ENCODE data around the gene PRSS3. TPM values are rescaled to one million over a fixed set of nuclear protein-coding genes. Genes with fewer than 3 reads are reported as not detected.
A peak's percentile ranks its signal among the peaks of the same experiment; 100 is the strongest.
"Not testable (repeated sequence)": the region's sequence is repeated elsewhere in the genome, so short reads cannot be mapped to it uniquely, and the experiment has no call there.

PRSS3 gene
- polyA plus RNA-seq: 100 to 1,000 TPM; 112 to 165 TPM

GRCh38 chr9:33795281-33795680 is at the start of gene PRSS3:
PRSS3 (plus strand) TSS chr9:33795561; CDS start chr9:33795574, 13 bp downstream.
- Histone ChIP-seq H3K27me3 (ENCODE audit: control insufficient read depth in 1 of 2, insufficient read depth in 2 of 2, low read length in 2 of 2) (no peaks in the 10 kb centered on the region), H3K36me3 (ENCODE audit: control insufficient read depth in 2 of 2, insufficient read depth in 2 of 2, low read length in 1 of 2) (no peaks in the 10 kb centered on the region), H3K9me3 (ENCODE audit: control insufficient read depth in 2 of 2, insufficient read depth in 1 of 2, low read depth in 1 of 2, low read length in 1 of 2) (no peaks in the 10 kb centered on the region), H3K4me1 (ENCODE audit: control insufficient read depth in 2 of 2, insufficient read depth in 2 of 2, low read length in 1 of 2) (no peaks in the 10 kb centered on the region), H3K4me3 (ENCODE audit: low read depth in 1 of 2, low read length in 2 of 2) (no peak within 1 kb of the TSS), H3K27ac (ENCODE audit: low read depth in 2 of 2, low read length in 1 of 2) (no peak within 1 kb of the TSS)
- WGBS, 2 donors: 50 to 64% methylated on average over 4 of the region's 4 CpGs

- Histone ChIP-seq H3K9me3 (ENCODE audit: control insufficient read depth in 2 of 2, insufficient read depth in 1 of 2, low read depth in 1 of 2, low read length in 1 of 2) (no peaks in the 10 kb centered on the region), H3K27ac (ENCODE audit: low read depth in 2 of 2, low read length in 1 of 2) (no peak overlapping the region), H3K36me3 (ENCODE audit: control insufficient read depth in 2 of 2, insufficient read depth in 2 of 2, low read length in 1 of 2) (no peaks in the 10 kb centered on the region), H3K27me3 (ENCODE audit: control insufficient read depth in 1 of 2, insufficient read depth in 2 of 2, low read length in 2 of 2) (peaks cover 0 to 3% of the 10 kb centered on the region in 2 donors), H3K4me1 (ENCODE audit: control insufficient read depth in 2 of 2, insufficient read depth in 2 of 2, low read length in 1 of 2) (no peaks in the 10 kb centered on the region), H3K4me3 (ENCODE audit: low read depth in 1 of 2, low read length in 2 of 2) (no peak overlapping the region)
- WGBS, 2 donors: 74 to 79% methylated on average over 22 of the region's 22 CpGs
These were observed 46.6 kb upstream of the PRSS3 start for GRCh38 chr9:33748633-33749304.

GRCh38 chr9:33749305-33749654 is 46.1 kb upstream of the PRSS3 start:
- H3K36me3 ChIP-seq (ENCODE audit: control insufficient read depth in 2 of 2, insufficient read depth in 2 of 2, low read length in 1 of 2); H3K4me3 ChIP-seq (ENCODE audit: low read depth in 1 of 2, low read length in 2 of 2); H3K9me3 ChIP-seq (ENCODE audit: control insufficient read depth in 2 of 2, insufficient read depth in 1 of 2, low read depth in 1 of 2, low read length in 1 of 2); H3K27me3 ChIP-seq (ENCODE audit: control insufficient read depth in 1 of 2, insufficient read depth in 2 of 2, low read length in 2 of 2); H3K4me1 ChIP-seq (ENCODE audit: control insufficient read depth in 2 of 2, insufficient read depth in 2 of 2, low read length in 1 of 2); H3K27ac ChIP-seq (ENCODE audit: low read depth in 2 of 2, low read length in 1 of 2): not testable (repeated sequence)
- whole genome bisulfite sequencing, 2 donors: 66 to 81% methylated on average over 6 of the region's 6 CpGs

- WGBS, 2 donors: 9 to 10% methylated on average over 35 of the region's 35 CpGs
- Histone ChIP-seq H3K9me3 (ENCODE audit: control insufficient read depth in 2 of 2, insufficient read depth in 1 of 2, low read depth in 1 of 2, low read length in 1 of 2) (no peaks in the 10 kb centered on the region), H3K36me3 (ENCODE audit: control insufficient read depth in 2 of 2, insufficient read depth in 2 of 2, low read length in 1 of 2) (no peaks in the 10 kb centered on the region), H3K27me3 (ENCODE audit: control insufficient read depth in 1 of 2, insufficient read depth in 2 of 2, low read length in 2 of 2) (peaks cover 0 to 3% of the 10 kb centered on the region in 2 donors), H3K27ac (ENCODE audit: low read depth in 2 of 2, low read length in 1 of 2) (peak overlapping the region in 1 of 2 donors; percentile 44), H3K4me3 (ENCODE audit: low read depth in 1 of 2, low read length in 2 of 2) (peak overlapping the region; percentile 53 to 66), H3K4me1 (ENCODE audit: control insufficient read depth in 2 of 2, insufficient read depth in 2 of 2, low read length in 1 of 2) (no peaks in the 10 kb centered on the region)
These were observed 45.0 kb upstream of the PRSS3 start for GRCh38 chr9:33750307-33750838.

GRCh38 chr9:33750839-33751339 is 44.5 kb upstream of the PRSS3 start:
- peak overlapping the region in 1 of 2 donors; percentile 44 for H3K27ac ChIP-seq (ENCODE audit: low read depth in 2 of 2, low read length in 1 of 2)
- H3K27me3 ChIP-seq (ENCODE audit: control insufficient read depth in 1 of 2, insufficient read depth in 2 of 2, low read length in 2 of 2): peaks cover 0 to 3% of the 10 kb centered on the region in 2 donors
- WGBS, 2 donors: 10 to 17% methylated on average over 27 to 31 of the region's 31 CpGs
- H3K36me3 ChIP-seq (ENCODE audit: control insufficient read depth in 2 of 2, insufficient read depth in 2 of 2, low read length in 1 of 2): no peaks in the 10 kb centered on the region
- no peaks in the 10 kb centered on the region for H3K4me1 ChIP-seq (ENCODE audit: control insufficient read depth in 2 of 2, insufficient read depth in 2 of 2, low read length in 1 of 2)
- no peaks in the 10 kb centered on the region for H3K9me3 ChIP-seq (ENCODE audit: control insufficient read depth in 2 of 2, insufficient read depth in 1 of 2, low read depth in 1 of 2, low read length in 1 of 2)
- peak overlapping the region; percentile 53 to 66 for H3K4me3 ChIP-seq (ENCODE audit: low read depth in 1 of 2, low read length in 2 of 2)

GRCh38 chr9:33751536-33752129 is 43.7 kb upstream of the PRSS3 start:
- 58 to 77% methylated on average over 12 of the region's 12 CpGs for WGBS, 2 donors
- no peaks in the 10 kb centered on the region for H3K36me3 ChIP-seq (ENCODE audit: control insufficient read depth in 2 of 2, insufficient read depth in 2 of 2, low read length in 1 of 2)
- H3K27me3 ChIP-seq (ENCODE audit: control insufficient read depth in 1 of 2, insufficient read depth in 2 of 2, low read length in 2 of 2): peaks cover 0 to 3% of the 10 kb centered on the region in 2 donors
- peak overlapping the region; percentile 21 to 61 for H3K27ac ChIP-seq (ENCODE audit: low read depth in 2 of 2, low read length in 1 of 2)
- H3K4me1 ChIP-seq (ENCODE audit: control insufficient read depth in 2 of 2, insufficient read depth in 2 of 2, low read length in 1 of 2): no peaks in the 10 kb centered on the region
- peak overlapping the region; percentile 53 to 66 for H3K4me3 ChIP-seq (ENCODE audit: low read depth in 1 of 2, low read length in 2 of 2)
- no peaks in the 10 kb centered on the region for H3K9me3 ChIP-seq (ENCODE audit: control insufficient read depth in 2 of 2, insufficient read depth in 1 of 2, low read depth in 1 of 2, low read length in 1 of 2)

- Histone ChIP-seq H3K36me3 (ENCODE audit: control insufficient read depth in 2 of 2, insufficient read depth in 2 of 2, low read length in 1 of 2) (no peaks in the 10 kb centered on the region), H3K9me3 (ENCODE audit: control insufficient read depth in 2 of 2, insufficient read depth in 1 of 2, low read depth in 1 of 2, low read length in 1 of 2) (no peaks in the 10 kb centered on the region), H3K27me3 (ENCODE audit: control insufficient read depth in 1 of 2, insufficient read depth in 2 of 2, low read length in 2 of 2) (peaks cover 0 to 3% of the 10 kb centered on the region in 2 donors), H3K4me3 (ENCODE audit: low read depth in 1 of 2, low read length in 2 of 2) (peak overlapping the region in 1 of 2 donors; percentile 66), H3K4me1 (ENCODE audit: control insufficient read depth in 2 of 2, insufficient read depth in 2 of 2, low read length in 1 of 2) (no peaks in the 10 kb centered on the region), H3K27ac (ENCODE audit: low read depth in 2 of 2, low read length in 1 of 2) (peak overlapping the region in 1 of 2 donors; percentile 61)
- WGBS, 2 donors: 67 to 69% methylated on average over 4 of the region's 4 CpGs
These were observed 43.2 kb upstream of the PRSS3 start for GRCh38 chr9:33752130-33752637.

- H3K4me3 ChIP-seq (ENCODE audit: low read depth in 1 of 2, low read length in 2 of 2): peak overlapping the region in 1 of 2 donors; percentile 66
- H3K4me1 ChIP-seq (ENCODE audit: control insufficient read depth in 2 of 2, insufficient read depth in 2 of 2, low read length in 1 of 2); H3K36me3 ChIP-seq (ENCODE audit: control insufficient read depth in 2 of 2, insufficient read depth in 2 of 2, low read length in 1 of 2); H3K27ac ChIP-seq (ENCODE audit: low read depth in 2 of 2, low read length in 1 of 2); H3K9me3 ChIP-seq (ENCODE audit: control insufficient read depth in 2 of 2, insufficient read depth in 1 of 2, low read depth in 1 of 2, low read length in 1 of 2); H3K27me3 ChIP-seq (ENCODE audit: control insufficient read depth in 1 of 2, insufficient read depth in 2 of 2, low read length in 2 of 2): not testable (repeated sequence)
- WGBS, 2 donors: 74 to 85% methylated on average over 5 of the region's 5 CpGs
These were observed 42.6 kb upstream of the PRSS3 start for GRCh38 chr9:33752789-33753188.

- not testable (repeated sequence) for H3K9me3 ChIP-seq (ENCODE audit: control insufficient read depth in 2 of 2, insufficient read depth in 1 of 2, low read depth in 1 of 2, low read length in 1 of 2); H3K36me3 ChIP-seq (ENCODE audit: control insufficient read depth in 2 of 2, insufficient read depth in 2 of 2, low read length in 1 of 2); H3K4me1 ChIP-seq (ENCODE audit: control insufficient read depth in 2 of 2, insufficient read depth in 2 of 2, low read length in 1 of 2); H3K27me3 ChIP-seq (ENCODE audit: control insufficient read depth in 1 of 2, insufficient read depth in 2 of 2, low read length in 2 of 2); H3K4me3 ChIP-seq (ENCODE audit: low read depth in 1 of 2, low read length in 2 of 2)
- peak overlapping the region; percentile 61 to 75 for H3K27ac ChIP-seq (ENCODE audit: low read depth in 2 of 2, low read length in 1 of 2)
- WGBS, 2 donors: 67 to 68% methylated on average over 2 of the region's 2 CpGs
These were observed 35.7 kb upstream of the PRSS3 start for GRCh38 chr9:33759648-33760047.

All from esophagus (tissue), 2 donors.